Stimulated activated naive B cell treated with anti-CD40 and anti-IgM and Interleukin-4, amounts not matched to agents 10 μg/mL and 1 μg/mL and 100 μg/mL, for 72 hours (primary cell): ENCODE data around the gene PSMB9.

Experiments used
- ATAC-seq, 2 donors: fragments of 150-1000 bp; cut with Tn5 transposase; replicated peaks; 2 replicates each; pipeline ENCODE4 v1.10.0; 2021; ENCODE audit warnings: moderate library complexity in 1 of 2
- DNase-seq: peaks from one replicate; pipeline ENCODE4 v3.0.0; 2021
- H3K27ac Mint-ChIP-seq: one replicate; pipeline ENCODE4 v1.8.0; 2022; ENCODE audit warnings: mild to moderate bottlenecking, mixed read lengths
- H3K27me3 Mint-ChIP-seq, 2 donors: one replicate each; pipeline ENCODE4 v1.8.0; 2022; ENCODE audit warnings: mixed read lengths in 2 of 2
- H3K36me3 Mint-ChIP-seq, 2 donors: one replicate each; pipeline ENCODE4 v1.8.0; 2022; ENCODE audit warnings: mixed read lengths in 2 of 2, mild to moderate bottlenecking in 1 of 2
- H3K4me1 Mint-ChIP-seq, 2 donors: one replicate each; pipeline ENCODE4 v1.8.0; 2022; ENCODE audit warnings: mixed read lengths in 2 of 2, mild to moderate bottlenecking in 1 of 2
- H3K4me3 Mint-ChIP-seq, 2 donors: one replicate each; pipeline ENCODE4 v1.8.0; 2022; ENCODE audit warnings: mild to moderate bottlenecking in 2 of 2, mixed read lengths in 2 of 2, moderate library complexity in 1 of 2
- H3K9me3 Mint-ChIP-seq, 2 donors: one replicate each; pipeline ENCODE4 v1.8.0; 2022; ENCODE audit warnings: mixed read lengths in 2 of 2, mild to moderate bottlenecking in 1 of 2

Gene PSMB9

GRCh38 chr6:32885698-32886286 is 31.8 kb downstream of the PSMB9 start:
- H3K27me3 Mint-ChIP-seq, result no peaks in the 10 kb centered on the region
- no peaks in the 10 kb centered on the region for H3K36me3 Mint-ChIP-seq
- no peaks in the 10 kb centered on the region for H3K9me3 Mint-ChIP-seq
- H3K27ac Mint-ChIP-seq, result no peak overlapping the region
- H3K4me1 Mint-ChIP-seq, result peaks cover 33 to 63% of the 10 kb centered on the region in 2 donors
- DNase-seq (no peak), ATAC-seq (peak; percentile 80)
- H3K4me3 Mint-ChIP-seq, result no peak overlapping the region

GRCh38 chr6:32886681-32887383 is 32.8 kb downstream of the PSMB9 start:
- H3K4me3 Mint-ChIP-seq, result no peak overlapping the region
- H3K27ac Mint-ChIP-seq, result no peak overlapping the region
- ATAC-seq (no peak), DNase-seq (no peak)
- no peaks in the 10 kb centered on the region for H3K27me3 Mint-ChIP-seq
- no peaks in the 10 kb centered on the region for H3K36me3 Mint-ChIP-seq
- H3K9me3 Mint-ChIP-seq, result no peaks in the 10 kb centered on the region
- peaks cover 36 to 63% of the 10 kb centered on the region in 2 donors for H3K4me1 Mint-ChIP-seq

- no peak overlapping the region for H3K4me3 Mint-ChIP-seq
- no peaks in the 10 kb centered on the region for H3K36me3 Mint-ChIP-seq
- H3K4me1 Mint-ChIP-seq, result peaks cover 33 to 65% of the 10 kb centered on the region in 2 donors
- no peak overlapping the region for H3K27ac Mint-ChIP-seq
- ATAC-seq, result no peak
- DNase-seq, result no peak
- no peaks in the 10 kb centered on the region for H3K27me3 Mint-ChIP-seq
- no peaks in the 10 kb centered on the region for H3K9me3 Mint-ChIP-seq
Measured at GRCh38 chr6:32887616-32888015, 33.6 kb downstream of the PSMB9 start.

GRCh38 chr6:32888576-32888975 is 34.6 kb downstream of the PSMB9 start:
- Mint-ChIP-seq H3K27ac (no peak overlapping the region), H3K9me3 (no peaks in the 10 kb centered on the region), H3K36me3 (no peaks in the 10 kb centered on the region), H3K27me3 (no peaks in the 10 kb centered on the region), H3K4me1 (peaks cover 34 to 70% of the 10 kb centered on the region in 2 donors), H3K4me3 (no peak overlapping the region)
- ATAC-seq (no peak), DNase-seq (no peak)

- Mint-ChIP-seq H3K27ac (no peak overlapping the region), H3K36me3 (no peaks in the 10 kb centered on the region), H3K4me3 (no peak overlapping the region), H3K4me1 (peaks cover 27 to 63% of the 10 kb centered on the region in 2 donors), H3K27me3 (no peaks in the 10 kb centered on the region), H3K9me3 (no peaks in the 10 kb centered on the region)
- DNase-seq (no peak), ATAC-seq (no peak)
Measured at GRCh38 chr6:32889533-32889932, 35.5 kb downstream of the PSMB9 start.

GRCh38 chr6:32890831-32891230 is 36.8 kb downstream of the PSMB9 start:
- Mint-ChIP-seq H3K9me3 (no peaks in the 10 kb centered on the region), H3K4me1 (peaks cover 34 to 73% of the 10 kb centered on the region in 2 donors), H3K27ac (no peak overlapping the region), H3K4me3 (no peak overlapping the region), H3K27me3 (no peaks in the 10 kb centered on the region), H3K36me3 (peaks cover 3 to 9% of the 10 kb centered on the region in 2 donors)
- DNase-seq, result no peak
- ATAC-seq, result no peak

- H3K9me3 Mint-ChIP-seq, result no peaks in the 10 kb centered on the region
- ATAC-seq, result peak; percentile 97 to 98
Measured at GRCh38 chr6:32894085-32895005, 40.4 kb downstream of the PSMB9 start.

GRCh38 chr6:32895006-32895345 is 41.0 kb downstream of the PSMB9 start:
- H3K4me3 Mint-ChIP-seq, result peak overlapping the region; percentile 92 to 97
- H3K36me3 Mint-ChIP-seq, result peaks cover 20 to 27% of the 10 kb centered on the region in 2 donors
- no peaks in the 10 kb centered on the region for H3K27me3 Mint-ChIP-seq
- H3K4me1 Mint-ChIP-seq, result peaks cover 40 to 68% of the 10 kb centered on the region in 2 donors
- H3K27ac Mint-ChIP-seq, result peak overlapping the region; percentile 97
- ATAC-seq (peak; percentile 15 to 18), DNase-seq (no peak)
- H3K9me3 Mint-ChIP-seq, result no peaks in the 10 kb centered on the region

More at GRCh38 chr6:32894085-32895005, 40.4 kb downstream of the PSMB9 start:
- peaks cover 40 to 70% of the 10 kb centered on the region in 2 donors for H3K4me1 Mint-ChIP-seq
- peak overlapping the region; percentile 97 for H3K27ac Mint-ChIP-seq
- H3K4me3 Mint-ChIP-seq, result peak overlapping the region; percentile 92 to 97
- no peaks in the 10 kb centered on the region for H3K27me3 Mint-ChIP-seq
- H3K36me3 Mint-ChIP-seq, result peaks cover 20 to 27% of the 10 kb centered on the region in 2 donors
- peak; percentile 97 for DNase-seq

- Mint-ChIP-seq H3K27ac (no peak overlapping the region), H3K4me3 (no peak overlapping the region), H3K4me1 (peaks cover 9 to 26% of the 10 kb centered on the region in 2 donors), H3K27me3 (no peaks in the 10 kb centered on the region), H3K9me3 (no peaks in the 10 kb centered on the region), H3K36me3 (peaks cover 9 to 18% of the 10 kb centered on the region in 2 donors)
- no peak for ATAC-seq
- no peak for DNase-seq
Measured at GRCh38 chr6:32903952-32904351, 50.0 kb downstream of the PSMB9 start.

GRCh38 chr6:32905078-32905477 is 51.1 kb downstream of the PSMB9 start:
- no peak overlapping the region for H3K27ac Mint-ChIP-seq
- no peak overlapping the region for H3K4me3 Mint-ChIP-seq
- peaks cover 9 to 18% of the 10 kb centered on the region in 2 donors for H3K36me3 Mint-ChIP-seq
- peaks cover 9 to 26% of the 10 kb centered on the region in 2 donors for H3K4me1 Mint-ChIP-seq
- no peaks in the 10 kb centered on the region for H3K9me3 Mint-ChIP-seq
- DNase-seq (no peak), ATAC-seq (no peak)
- no peaks in the 10 kb centered on the region for H3K27me3 Mint-ChIP-seq

GRCh38 chr6:32906539-32906938 is 52.5 kb downstream of the PSMB9 start:
- Mint-ChIP-seq H3K4me1 (peaks cover 9 to 26% of the 10 kb centered on the region in 2 donors), H3K9me3 (no peaks in the 10 kb centered on the region), H3K36me3 (peaks cover 5 to 8% of the 10 kb centered on the region in 2 donors), H3K4me3 (no peak overlapping the region), H3K27me3 (no peaks in the 10 kb centered on the region), H3K27ac (no peak overlapping the region)
- ATAC-seq (no peak), DNase-seq (no peak)

- Mint-ChIP-seq H3K27ac (no peak overlapping the region), H3K27me3 (no peaks in the 10 kb centered on the region), H3K4me3 (no peak overlapping the region), H3K9me3 (no peaks in the 10 kb centered on the region), H3K36me3 (peaks cover 2 to 4% of the 10 kb centered on the region in 2 donors), H3K4me1 (peaks cover 6 to 15% of the 10 kb centered on the region in 2 donors)
- ATAC-seq (no peak), DNase-seq (no peak)
Measured at GRCh38 chr6:32908897-32909296, 54.9 kb downstream of the PSMB9 start.
